ENCODE results near the gene SYT2.
"Not testable (repeated sequence)": the region's sequence is repeated elsewhere in the genome, so short reads cannot be mapped to it uniquely, and the experiment has no call there.

The SYT2 gene

GRCh38 chr1:202586018-202586821 is 124.0 kb downstream of the SYT2 start:
- no peak overlapping the region for H3K27ac ChIP-seq
- TF ChIP-seq CTCF (IDR thresholded peaks at IDR 0.05) = no peak
- TF ChIP-seq ZFX (IDR thresholded peaks at IDR 0.05; ENCODE audit: borderline replicate concordance) = no peak

- no peak overlapping the region for H3K27ac ChIP-seq
- TF ChIP-seq CTCF (IDR thresholded peaks at IDR 0.05) = no peak
These were observed 124.7 kb downstream of the SYT2 start for GRCh38 chr1:202585590-202585933.

GRCh38 chr1:202584707-202585589 is 125.3 kb downstream of the SYT2 start:
- no peak overlapping the region for H3K27ac ChIP-seq
- no peak for TF ChIP-seq CTCF (IDR thresholded peaks at IDR 0.05)

- H3K27ac ChIP-seq = not testable (repeated sequence)
These were observed 127.9 kb downstream of the SYT2 start for GRCh38 chr1:202582350-202582749.

- TF ChIP-seq ZFX (IDR thresholded peaks at IDR 0.05; ENCODE audit: borderline replicate concordance) (no peak), CTCF (IDR thresholded peaks at IDR 0.05) (no peak)
- H3K27ac ChIP-seq = no peak overlapping the region
These were observed 129.6 kb downstream of the SYT2 start for GRCh38 chr1:202580619-202581018.

GRCh38 chr1:202579806-202580205 is 130.4 kb downstream of the SYT2 start:
- TF ChIP-seq ZFX (IDR thresholded peaks at IDR 0.05; ENCODE audit: borderline replicate concordance) (no peak), CTCF (IDR thresholded peaks at IDR 0.05) (no peak)
- no peak overlapping the region for H3K27ac ChIP-seq

- no peak overlapping the region for H3K27ac ChIP-seq
- TF ChIP-seq CTCF (IDR thresholded peaks at IDR 0.05) = no peak
- TF ChIP-seq ZFX (IDR thresholded peaks at IDR 0.05; ENCODE audit: borderline replicate concordance) = no peak
These were observed 131.7 kb downstream of the SYT2 start for GRCh38 chr1:202578565-202578964.
